Measurements from ENCODE around the gene ANO7. TPM values are rescaled to one million over a fixed set of nuclear protein-coding genes. Genes with fewer than 3 reads are reported as not detected.

ANO7 gene
- total and polyA plus RNA-seq, 2 donors (not counting 1 experiment from before 2014, with no cell fraction given) = 0.64 to 1.8 TPM

- Histone ChIP-seq H4K20me1 (ENCODE audit: control insufficient read depth, insufficient read depth, low read length, poor library complexity, severe bottlenecking) (no peaks in the 10 kb centered on the region), H3K9me3 (ENCODE audit: control extremely low read depth in 1 of 3, control insufficient read depth in 2 of 3, insufficient read depth in 1 of 3, low read length in 2 of 3) (no peaks in the 10 kb centered on the region), H3K4me2 (replicated peaks; ENCODE audit: low read depth, low read length, poor library complexity, severe bottlenecking) (no peak overlapping the region), H3K27me3 (replicated peaks in 1 of 4; ENCODE audit: control extremely low read depth in 1 of 4, control insufficient read depth in 3 of 4, insufficient read depth in 4 of 4, low read length in 3 of 4) (no peaks in the 10 kb centered on the region), H3K36me3 (replicated peaks in 1 of 2; ENCODE audit: control extremely low read depth in 1 of 2, control insufficient read depth in 1 of 2, extremely low read depth in 1 of 2, insufficient read depth in 2 of 2, low read length in 1 of 2) (no peaks in the 10 kb centered on the region), H3K9ac (ENCODE audit: low read length) (no peak overlapping the region), H3K27ac (ENCODE audit: low read length in 2 of 2) (no peak overlapping the region), H3K79me2 (ENCODE audit: control insufficient read depth, insufficient read depth, low read length) (no peaks in the 10 kb centered on the region), H3K4me1 (ENCODE audit: control insufficient read depth in 2 of 2, insufficient read depth in 2 of 2, low read length in 2 of 2) (no peaks in the 10 kb centered on the region), H2AFZ (ENCODE audit: insufficient read depth, low read depth, low read length, poor library complexity, severe bottlenecking) (no peak overlapping the region), H3K4me3 (ENCODE audit: control extremely low read depth in 1 of 5, extremely low read depth in 1 of 5, insufficient read depth in 1 of 5, low read depth in 2 of 5, low read length in 4 of 5) (no peak overlapping the region)
- POLR2A ChIA-PET = interaction anchor here (0.6 kb wide), 1 partner anchor 70 kb away, joined by 7 read pairs; no protein-coding TSS in a partner anchor
- WGBS (ENCODE audit: insufficient coverage) = 97% methylated on average over 27 of the region's 27 CpGs
- CTCF ChIA-PET = no interaction called here
- Mint-ChIP-seq H3K27me3 (no peaks in the 10 kb centered on the region), H3K27ac (no peak overlapping the region), H3K4me3 (no peak overlapping the region), H3K4me1 (no peaks in the 10 kb centered on the region), H3K9me3 (ENCODE audit: insufficient read depth) (no peaks in the 10 kb centered on the region)
- no peak for DNase-seq
- no peak for ATAC-seq (ENCODE audit: low read depth)
- TF ChIP-seq EZH2 (IDR thresholded peaks at IDR 0.05; ENCODE audit: borderline replicate concordance, insufficient read depth, low read depth, low read length, poor library complexity, severe bottlenecking) = no peak
- TF ChIP-seq CTCF (IDR thresholded peaks at IDR 0.05) = no peak
- intact Hi-C loops (cut with micrococcal nuclease) = no loop called here
Measured at GRCh38 chr2:241203218-241204009, 14.9 kb downstream of the ANO7 start.

GRCh38 chr2:241204010-241204384, 15.5 kb downstream of the ANO7 start:
- Histone ChIP-seq H2AFZ (ENCODE audit: insufficient read depth, low read depth, low read length, poor library complexity, severe bottlenecking) (no peak overlapping the region), H3K4me2 (replicated peaks; ENCODE audit: low read depth, low read length, poor library complexity, severe bottlenecking) (no peak overlapping the region), H3K9ac (ENCODE audit: low read length) (no peak overlapping the region), H3K27ac (ENCODE audit: low read length in 2 of 2) (no peak overlapping the region), H3K36me3 (replicated peaks in 1 of 2; ENCODE audit: control extremely low read depth in 1 of 2, control insufficient read depth in 1 of 2, extremely low read depth in 1 of 2, insufficient read depth in 2 of 2, low read length in 1 of 2) (no peaks in the 10 kb centered on the region), H3K9me3 (ENCODE audit: control extremely low read depth in 1 of 3, control insufficient read depth in 2 of 3, insufficient read depth in 1 of 3, low read length in 2 of 3) (no peaks in the 10 kb centered on the region), H3K4me1 (ENCODE audit: control insufficient read depth in 2 of 2, insufficient read depth in 2 of 2, low read length in 2 of 2) (no peaks in the 10 kb centered on the region), H3K79me2 (ENCODE audit: control insufficient read depth, insufficient read depth, low read length) (no peaks in the 10 kb centered on the region), H4K20me1 (ENCODE audit: control insufficient read depth, insufficient read depth, low read length, poor library complexity, severe bottlenecking) (no peaks in the 10 kb centered on the region), H3K27me3 (replicated peaks in 1 of 4; ENCODE audit: control extremely low read depth in 1 of 4, control insufficient read depth in 3 of 4, insufficient read depth in 4 of 4, low read length in 3 of 4) (no peaks in the 10 kb centered on the region), H3K4me3 (ENCODE audit: control extremely low read depth in 1 of 5, extremely low read depth in 1 of 5, insufficient read depth in 1 of 5, low read depth in 2 of 5, low read length in 4 of 5) (no peak overlapping the region)
- WGBS (ENCODE audit: insufficient coverage) = 98% methylated on average over 10 of the region's 10 CpGs
- no peak for TF ChIP-seq CTCF (IDR thresholded peaks at IDR 0.05)
- no peak for TF ChIP-seq EZH2 (IDR thresholded peaks at IDR 0.05; ENCODE audit: borderline replicate concordance, insufficient read depth, low read depth, low read length, poor library complexity, severe bottlenecking)
- no peaks in the 10 kb centered on the region for H3K4me1 Mint-ChIP-seq
- intact Hi-C loops (cut with micrococcal nuclease) = no loop called here
- DNase-seq (no peak), ATAC-seq (ENCODE audit: low read depth) (no peak)
- POLR2A ChIA-PET = interaction anchor here (0.6 kb wide), 1 partner anchor 70 kb away, joined by 7 read pairs; no protein-coding TSS in a partner anchor
- CTCF ChIA-PET = no interaction called here
- H3K27me3 Mint-ChIP-seq = no peaks in the 10 kb centered on the region
- no peak overlapping the region for H3K4me3 Mint-ChIP-seq
- H3K9me3 Mint-ChIP-seq (ENCODE audit: insufficient read depth) = no peaks in the 10 kb centered on the region
- no peak overlapping the region for H3K27ac Mint-ChIP-seq

Measured in B cell (primary cell).